Measurements from ENCODE around the gene VPS9D1.

VPS9D1 gene

DNA sequence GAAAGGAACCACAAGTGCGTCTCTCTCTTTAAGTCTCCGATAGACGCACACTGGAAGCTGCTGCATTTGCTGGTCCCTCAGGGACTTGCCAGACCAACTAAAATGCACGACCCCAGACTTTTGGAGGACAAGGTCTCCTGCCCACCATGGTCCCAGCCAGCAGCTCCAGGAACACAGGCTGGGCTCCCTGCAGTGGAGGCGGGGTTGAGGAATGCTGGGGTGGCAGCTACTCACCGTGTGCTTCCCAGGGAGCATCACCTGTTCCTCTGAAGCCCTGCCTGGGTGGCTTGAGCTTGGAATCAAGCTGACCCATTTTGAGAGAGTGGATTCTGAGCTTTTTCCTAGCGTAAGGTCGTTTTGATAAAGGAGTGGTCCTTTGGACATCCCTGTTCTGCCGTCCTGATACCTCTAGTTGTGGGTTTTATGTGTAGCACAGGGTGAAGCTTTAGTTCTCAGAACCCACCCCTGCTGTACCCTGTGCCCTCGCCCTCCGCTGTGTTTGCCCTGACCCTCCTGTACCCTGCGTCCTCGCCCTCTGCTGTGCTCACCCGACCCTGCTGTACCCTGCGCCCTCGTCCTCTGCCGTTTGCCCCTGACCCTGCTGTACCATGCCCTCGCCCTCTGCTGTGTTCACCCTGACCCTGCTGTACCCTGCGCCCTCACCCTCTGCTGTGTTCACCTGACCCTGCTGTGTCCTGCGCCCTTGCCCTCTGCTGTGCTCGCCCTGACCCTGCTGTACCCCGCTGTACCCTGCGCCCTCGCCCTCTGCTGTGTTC is 11.6 kb upstream of the VPS9D1 start:
- DNase-seq: no peak

DNA sequence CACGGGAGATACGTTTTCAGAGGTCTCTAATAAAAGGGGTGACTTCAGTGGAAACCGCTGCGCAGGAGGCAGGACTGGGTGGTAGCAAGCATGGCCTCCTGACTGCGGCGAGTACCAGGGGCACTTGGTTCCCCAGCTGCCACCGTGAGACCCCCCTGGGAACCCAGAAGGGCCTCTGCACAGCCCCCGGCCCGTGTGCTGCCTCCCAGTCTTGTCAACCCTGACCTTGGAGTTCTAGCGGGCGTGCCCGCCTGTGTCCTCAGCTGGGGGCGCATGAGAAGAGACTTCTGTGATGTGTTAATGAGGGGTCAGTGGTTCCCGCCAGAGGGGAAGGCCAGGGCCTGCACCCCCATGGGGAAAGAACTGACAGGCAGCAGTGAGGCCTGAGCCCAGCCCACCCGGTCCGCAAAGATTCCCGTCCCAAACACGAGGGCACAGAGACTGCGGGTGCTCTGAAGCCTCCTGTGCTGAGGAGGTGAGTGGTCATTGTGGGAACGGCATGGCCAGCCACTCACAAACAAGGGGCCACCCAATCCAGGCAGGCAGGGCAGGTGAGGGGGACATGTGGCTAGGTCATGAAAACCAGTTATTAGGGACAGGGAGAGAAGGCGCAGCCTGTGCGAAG is 10.0 kb upstream of the VPS9D1 start:
- no peak for DNase-seq

DNA sequence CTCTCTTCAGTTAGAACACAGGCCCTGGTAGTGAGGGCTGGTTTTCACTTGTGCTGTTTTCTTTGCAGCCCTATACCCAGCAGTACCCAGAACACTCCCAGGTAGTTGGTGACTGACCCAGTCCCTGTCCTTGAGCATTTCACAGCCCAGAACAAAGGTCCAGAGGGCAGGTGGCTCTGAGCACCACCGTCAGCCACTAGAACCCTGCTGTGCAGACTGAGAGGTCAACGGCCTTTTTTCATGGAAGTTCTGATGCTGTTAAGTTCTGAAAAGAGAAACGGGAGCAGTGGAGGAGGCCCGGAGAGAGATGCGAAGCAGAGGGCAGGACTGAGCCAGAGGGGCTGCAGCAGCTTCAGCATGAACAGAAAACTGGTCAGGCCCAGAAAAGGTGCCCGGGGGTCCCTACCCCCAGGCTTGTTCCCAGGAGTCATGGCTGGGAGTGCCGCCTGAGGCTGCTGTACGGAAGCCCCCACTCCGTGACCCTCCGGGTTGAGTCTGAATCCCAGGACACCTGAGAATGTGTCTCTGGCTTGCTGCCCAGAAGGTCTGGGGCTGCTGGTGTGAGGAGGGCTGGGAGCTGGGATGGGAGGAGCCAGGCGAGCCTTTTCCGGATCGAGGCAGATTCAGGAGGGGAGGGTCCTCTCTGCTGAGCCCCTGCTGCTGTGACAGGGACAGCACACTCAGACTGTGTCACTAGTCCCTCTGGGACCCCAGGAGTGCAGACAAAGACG is 9.3 kb upstream of the VPS9D1 start:
- no peak for DNase-seq

DNA sequence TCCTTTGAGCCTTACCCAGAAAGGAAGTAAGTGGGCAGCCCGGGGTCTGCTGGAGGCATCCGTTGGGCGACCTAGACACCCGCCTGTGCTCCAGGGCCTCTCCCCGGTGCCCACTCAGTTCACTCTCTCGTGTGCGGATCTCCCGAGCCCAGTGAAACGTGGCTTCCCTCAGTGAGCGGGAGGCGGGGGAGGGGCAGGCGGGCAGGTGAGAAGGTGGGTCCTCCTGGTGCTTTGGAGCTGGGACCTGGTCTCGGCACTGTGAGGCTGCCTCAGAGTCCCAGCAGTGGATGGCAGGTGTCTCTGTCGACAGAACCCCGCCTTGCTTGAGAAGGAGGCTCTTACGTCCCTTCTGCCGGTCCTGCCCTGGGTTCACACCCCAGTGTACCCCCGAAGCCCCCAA is 8.6 kb upstream of the VPS9D1 start:
- no peak for DNase-seq

DNA sequence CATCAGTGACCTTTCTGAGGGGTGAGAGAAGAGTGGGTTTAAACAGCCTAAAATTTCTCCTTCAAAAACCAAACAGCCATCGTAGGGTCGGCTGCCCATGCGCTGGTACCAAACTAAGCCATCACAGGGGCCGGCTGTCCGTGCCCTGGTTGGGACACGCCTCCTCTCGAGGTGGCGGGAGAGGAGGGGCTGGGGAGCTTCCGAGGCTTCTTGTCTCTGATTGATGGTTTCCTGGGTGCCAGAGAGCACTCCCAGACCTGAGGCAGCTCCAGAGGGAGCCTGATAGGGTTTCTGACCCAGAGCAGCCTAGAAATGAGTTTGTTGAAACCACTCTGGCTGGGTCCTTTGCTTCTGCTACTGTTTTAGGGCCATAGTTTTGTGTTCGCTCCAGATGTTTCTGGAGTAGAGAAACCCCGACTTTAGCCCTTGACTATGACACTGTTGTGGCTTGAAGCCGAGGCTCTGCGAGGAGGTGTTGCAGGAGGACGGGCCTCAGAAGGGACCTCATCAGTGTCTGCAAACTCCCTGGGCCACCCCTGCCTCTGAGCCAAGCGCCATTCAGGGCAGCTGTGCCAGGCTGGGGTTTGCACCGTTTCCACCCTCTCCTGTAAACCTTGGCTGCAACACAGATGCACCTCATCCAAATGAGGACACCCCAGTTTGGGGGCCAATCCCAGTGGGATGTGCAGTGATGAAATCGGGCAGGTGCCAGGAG is 6.9 kb upstream of the VPS9D1 start:
- DNase-seq: no peak

DNA sequence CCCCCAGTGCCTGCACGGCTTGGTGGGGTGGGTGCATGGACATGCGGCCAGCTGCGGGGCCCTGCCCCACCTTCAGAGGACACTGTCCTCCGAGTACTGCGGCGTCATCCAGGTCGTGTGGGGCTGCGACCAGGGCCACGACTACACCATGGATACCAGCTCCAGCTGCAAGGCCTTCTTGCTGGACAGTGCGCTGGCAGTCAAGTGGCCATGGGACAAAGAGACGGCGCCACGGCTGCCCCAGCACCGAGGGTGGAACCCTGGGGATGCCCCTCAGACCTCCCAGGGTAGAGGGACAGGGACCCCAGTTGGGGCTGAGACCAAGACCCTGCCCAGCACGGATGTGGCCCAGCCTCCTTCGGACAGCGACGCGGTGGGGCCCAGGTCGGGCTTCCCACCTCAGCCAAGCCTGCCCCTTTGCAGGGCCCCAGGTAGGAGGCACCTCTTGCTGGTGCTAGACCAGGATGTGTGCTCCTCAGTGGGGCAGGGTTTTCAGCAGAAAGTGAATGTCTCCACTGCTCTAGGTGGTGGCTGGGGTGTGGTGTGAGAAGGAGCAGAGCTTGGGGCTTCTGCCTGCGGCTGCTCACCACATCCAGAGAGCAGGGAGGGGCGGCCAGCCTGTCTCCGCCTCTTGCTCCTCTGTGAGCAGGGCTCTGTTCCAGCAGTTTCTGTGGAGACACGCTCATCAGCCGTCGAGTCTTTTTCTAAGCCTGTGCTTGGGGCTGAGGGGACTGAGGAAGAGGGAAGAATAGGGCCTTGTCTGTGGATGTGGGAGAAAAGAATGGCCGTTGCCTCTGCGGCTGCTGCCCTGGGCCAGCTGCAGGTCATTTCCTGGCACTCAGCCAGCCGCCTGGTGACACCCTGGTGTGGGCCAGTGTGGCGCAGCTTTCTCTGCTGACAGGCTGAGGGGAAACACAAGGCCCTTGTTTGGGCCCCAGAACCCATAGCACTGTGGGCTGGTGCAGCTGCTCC is 2.9 kb upstream of the VPS9D1 start:
- DNase-seq: no peak

DNA sequence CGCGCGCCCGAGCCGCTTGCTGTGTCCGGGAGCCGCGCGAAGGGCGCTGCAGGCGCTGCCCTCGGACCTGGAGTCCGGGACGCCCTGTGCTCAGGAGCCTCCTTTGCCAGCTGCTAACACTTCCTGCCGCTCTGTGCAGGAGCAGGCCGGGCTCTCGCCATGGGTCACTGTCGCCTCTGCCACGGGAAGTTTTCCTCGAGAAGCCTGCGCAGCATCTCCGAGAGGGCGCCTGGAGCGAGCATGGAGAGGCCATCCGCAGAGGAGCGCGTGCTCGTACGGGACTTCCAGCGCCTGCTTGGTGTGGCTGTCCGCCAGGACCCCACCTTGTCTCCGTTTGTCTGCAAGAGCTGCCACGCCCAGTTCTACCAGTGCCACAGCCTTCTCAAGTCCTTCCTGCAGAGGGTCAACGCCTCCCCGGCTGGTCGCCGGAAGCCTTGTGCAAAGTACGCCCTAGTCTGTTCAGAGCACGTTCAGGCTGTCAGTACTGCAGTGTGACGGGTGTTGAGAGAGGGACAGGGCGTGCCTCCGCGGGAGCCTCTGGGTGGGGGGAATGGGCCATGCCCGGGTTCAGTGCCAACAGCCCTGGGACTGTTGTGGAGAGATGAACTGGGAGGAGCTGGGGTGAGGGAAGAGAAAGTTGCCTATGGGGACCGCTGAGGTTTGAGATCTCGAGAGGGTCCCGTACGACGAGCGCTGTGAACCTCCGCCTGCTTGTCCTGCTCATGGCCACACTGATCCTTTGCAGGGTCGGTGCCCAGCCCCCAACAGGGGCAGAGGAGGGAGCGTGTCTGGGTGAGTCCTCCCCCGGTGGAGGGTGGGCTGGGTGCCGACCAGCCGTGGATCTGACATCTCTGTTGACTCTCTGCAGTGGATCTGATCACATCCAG is 1.9 kb upstream of the VPS9D1 start:
- no peak for DNase-seq

DNA sequence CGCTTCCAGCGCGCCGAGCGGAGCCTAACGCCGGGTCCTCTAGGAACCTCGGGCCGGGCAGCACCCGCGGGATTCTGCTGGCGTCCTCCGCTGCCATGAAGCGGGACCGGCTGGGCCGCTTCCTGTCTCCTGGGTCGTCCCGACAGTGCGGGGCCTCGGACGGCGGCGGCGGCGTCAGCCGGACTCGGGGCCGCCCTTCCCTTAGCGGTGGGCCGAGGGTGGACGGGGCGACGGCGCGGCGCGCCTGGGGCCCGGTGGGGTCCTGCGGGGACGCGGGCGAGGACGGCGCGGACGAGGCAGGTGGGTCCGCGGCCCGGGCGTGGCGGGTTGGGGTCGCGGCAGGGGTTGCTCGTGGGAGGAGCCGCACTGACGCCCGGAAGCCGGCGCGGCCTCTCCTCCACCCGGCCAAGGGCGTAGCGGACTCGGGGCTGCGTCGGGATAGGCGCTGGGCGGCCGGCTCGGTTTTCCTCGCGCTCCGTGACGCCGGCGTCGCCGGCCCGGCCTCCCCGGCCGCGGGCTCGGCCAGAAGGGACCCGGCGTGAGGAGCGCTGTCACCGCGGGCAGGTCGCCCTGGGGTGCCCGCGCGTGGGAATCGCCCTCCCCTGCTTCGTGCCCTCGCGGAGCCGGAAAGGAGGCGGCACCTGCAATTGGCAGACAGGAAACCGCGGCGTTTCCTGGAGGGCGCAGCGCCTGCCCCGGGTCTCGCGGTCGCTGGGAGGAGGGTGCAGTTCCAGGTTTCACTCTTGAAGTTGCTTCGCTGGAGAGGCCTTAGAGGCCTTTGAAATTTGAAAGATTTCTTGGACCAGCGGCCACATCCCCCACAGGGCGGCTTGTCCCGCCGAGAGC is 1.1 kb upstream of the VPS9D1 start:
- no peak for DNase-seq

DNA sequence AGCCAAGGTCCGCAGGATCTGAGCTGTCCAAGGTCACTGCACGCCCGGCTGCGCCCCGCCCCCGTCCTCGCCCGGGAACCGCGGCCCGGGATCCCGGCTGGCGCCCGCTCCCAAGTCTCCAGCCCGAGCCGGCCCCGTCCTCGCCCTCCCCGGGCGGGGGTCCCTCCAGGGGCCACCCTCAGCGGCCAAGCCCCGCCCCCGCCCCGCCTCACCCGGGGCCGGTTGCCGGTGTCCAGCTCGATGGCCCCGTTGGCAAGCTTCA is 216 bp downstream of the VPS9D1 start:
- DNase-seq: no peak

DNA sequence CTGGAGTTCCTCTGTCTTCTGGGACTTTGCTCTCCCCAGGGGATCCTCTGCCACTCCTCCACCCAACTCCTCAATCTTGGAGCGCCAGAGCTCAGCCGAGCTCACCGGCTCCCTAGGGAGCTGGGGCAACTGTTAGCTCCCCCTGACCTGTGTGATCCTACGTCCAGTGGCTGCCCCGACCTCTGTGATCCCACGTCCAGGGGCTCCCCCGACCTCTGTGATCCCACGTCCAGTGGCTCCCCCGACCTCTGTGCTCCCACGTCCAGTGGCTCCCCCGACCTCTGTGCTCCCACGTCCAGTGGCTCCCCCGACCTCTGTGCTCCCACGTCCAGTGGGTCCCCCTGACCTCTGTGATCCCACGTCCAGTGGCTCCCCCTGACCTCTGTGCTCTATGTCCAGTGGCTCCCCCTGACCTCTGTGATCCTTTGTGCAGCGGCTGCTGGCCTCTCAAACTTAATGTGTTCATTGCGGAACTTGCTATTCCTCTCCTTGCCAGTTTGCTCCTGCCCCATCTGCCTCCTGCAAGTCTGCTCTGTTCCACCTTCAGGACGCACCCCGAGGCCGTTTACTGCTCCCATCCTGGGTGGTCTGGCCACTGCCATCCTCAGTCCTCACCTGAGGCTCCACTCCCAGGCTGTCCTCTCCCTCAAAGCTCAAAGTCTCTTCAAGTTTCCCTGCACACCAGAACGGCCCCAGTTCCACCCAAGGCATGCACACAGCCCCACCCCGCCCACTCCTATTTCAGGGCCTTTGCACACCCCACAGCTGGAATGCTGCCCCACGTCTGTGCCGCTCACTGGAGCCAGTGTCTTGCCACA is 2.8 kb downstream of the VPS9D1 start:
- no peak for DNase-seq

DNA sequence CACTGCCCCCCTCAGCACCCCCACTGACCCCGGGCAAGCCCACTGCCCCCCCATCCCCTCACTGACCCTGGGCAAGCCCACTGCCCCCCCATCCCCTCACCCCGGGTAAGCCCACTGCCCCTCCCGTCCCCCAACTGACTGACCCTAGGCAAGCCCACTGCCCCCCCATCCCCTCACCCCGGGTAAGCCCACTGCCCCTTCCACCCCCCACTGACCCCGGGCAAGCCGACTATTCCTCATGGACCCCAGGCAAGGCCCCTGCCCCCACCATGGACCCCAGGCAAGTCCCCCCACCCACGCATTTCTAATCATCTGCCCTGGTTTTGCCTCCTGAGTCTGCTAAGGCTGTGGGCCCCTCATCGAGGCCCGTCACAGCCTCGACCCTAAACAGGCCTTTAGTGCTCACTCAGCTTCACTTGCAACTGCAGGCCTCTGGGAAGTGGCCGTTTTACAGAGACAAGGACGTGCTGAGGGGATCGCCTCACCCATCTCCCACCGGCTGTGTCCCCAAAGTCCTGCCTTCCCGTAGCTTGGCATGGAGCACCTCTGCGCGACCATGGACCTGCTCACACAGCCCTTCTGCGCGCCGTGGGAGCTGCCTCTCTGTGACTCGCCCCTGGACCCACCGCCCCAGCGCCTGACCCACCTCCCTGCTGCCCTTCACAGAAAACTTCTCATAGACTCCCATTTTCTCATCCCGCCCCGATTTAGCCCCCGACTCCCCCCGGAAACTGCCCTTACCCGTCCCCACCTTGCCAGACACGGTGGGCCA is 3.6 kb downstream of the VPS9D1 start:
- no peak for DNase-seq

DNA sequence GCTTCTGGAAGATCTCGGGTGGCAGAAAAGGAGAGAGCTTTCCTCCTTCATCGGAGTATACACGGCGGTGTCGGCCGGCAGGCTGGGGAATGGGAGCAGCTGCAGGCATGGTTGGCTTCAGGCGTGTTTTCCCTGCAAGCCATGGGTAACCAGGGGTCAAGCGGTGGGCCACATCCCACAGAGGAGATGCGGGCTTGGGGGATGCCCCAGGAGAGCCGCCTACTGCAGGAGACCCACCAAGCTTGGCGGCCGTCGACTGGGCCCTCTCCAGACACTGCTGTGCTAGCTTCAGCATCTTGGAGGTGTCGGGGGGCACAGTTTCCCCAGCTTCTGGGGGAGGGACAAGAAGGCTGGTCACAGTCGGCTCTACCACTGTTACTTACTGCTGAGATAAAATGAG is 4.2 kb downstream of the VPS9D1 start:
- DNase-seq: no peak

DNA sequence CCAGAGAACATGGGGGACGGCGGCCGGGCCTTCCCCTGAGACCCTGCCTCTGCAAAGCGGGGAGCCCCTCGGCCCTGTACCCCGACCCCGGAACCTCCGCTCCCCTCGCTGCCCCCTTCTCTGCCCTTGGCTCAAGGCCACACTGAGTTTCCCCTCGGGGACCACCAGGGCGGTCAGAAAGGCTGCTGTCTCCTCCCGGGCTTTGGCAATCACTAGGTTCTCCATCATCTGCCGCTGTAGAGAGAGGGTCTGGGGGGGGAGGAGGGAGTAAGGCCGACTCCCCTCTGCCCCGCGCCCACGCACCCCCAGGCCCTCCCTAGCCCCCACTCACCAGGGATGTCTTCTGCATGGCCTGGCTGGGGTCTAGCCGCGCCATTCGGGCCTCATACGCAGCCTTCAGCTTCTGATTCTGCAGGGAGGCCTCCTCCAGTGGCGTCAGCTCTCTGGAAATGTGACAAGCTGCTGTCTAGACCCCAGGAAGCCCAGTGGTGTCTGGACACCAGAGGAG is 8.4 kb downstream of the VPS9D1 start:
- DNase-seq: no peak

DNA sequence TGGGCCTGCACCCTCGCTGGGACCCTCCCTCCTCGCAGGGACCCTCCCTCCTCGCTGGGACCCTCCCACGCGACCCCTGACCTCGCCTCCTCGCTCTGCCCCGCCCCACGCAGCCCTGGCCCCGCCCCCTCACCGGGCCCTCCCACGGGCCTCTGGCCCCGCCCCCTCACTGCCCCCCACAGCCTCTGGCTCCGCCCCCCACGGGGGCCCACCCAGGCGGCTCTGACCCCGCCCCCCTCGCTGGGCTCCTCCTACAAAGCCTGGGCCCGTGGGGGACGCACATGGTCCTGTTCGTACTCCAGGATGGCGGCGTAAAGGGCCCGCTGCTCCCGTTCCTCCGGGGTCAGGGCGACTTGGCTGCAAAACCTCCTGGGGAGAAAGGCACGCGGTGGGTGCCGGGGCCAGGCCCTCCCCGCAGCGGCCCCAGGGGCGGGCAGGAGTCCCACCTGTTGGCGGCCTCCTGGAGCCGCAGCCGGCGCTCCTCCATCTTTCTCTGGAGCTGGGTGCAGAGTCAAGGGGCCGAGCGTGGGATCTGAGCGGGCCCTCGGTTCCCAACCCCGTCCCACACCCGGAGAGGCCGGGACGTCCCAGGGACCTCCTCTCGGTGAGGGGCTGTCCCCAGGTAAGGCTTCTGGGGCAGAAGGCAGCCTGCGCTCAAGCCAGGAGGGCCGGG is 9.0 kb downstream of the VPS9D1 start:
- DNase-seq: no peak

DNA sequence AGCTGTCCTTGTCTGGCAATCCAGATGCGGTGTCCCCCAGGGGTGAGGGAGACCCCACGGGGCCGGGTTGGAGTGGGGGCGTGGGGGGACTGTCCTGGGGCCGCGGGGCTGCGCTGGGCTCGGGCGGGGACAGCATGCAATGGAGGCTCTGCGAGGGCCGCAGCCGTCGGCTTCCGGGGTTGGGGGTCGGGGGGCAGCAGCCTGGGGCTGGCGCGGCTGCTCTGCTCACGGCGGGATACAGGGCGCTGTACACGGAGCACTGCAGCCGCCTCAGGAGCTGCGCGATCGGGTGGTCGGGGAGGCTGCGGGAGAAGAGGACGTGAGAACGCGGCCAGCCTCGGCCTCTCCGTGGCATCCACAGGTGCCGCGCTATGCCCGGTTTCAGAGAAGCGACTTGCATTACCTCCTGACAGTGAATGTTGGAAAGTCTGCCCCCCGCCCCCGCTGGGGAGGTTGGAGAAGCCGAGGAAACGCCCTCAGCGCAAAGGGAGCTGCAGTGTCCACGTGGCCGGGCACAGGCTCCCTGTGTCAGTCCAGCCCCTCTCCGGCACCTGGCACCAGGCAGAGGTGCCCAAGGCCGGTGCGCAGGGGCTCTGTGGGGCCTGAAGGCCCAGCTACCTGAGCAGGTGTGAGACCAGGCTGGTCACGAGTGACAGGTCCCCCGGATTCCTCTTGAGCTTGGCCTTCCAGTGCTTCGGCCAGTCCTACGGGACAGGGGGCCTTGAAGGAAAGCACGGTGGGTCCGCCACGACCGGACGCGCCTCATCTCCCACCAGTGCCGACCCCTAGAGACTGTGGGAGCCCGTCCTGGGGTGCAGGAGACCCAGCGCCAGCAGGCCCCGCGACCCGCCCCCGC is 9.8 kb downstream of the VPS9D1 start:
- no peak for DNase-seq

DNA sequence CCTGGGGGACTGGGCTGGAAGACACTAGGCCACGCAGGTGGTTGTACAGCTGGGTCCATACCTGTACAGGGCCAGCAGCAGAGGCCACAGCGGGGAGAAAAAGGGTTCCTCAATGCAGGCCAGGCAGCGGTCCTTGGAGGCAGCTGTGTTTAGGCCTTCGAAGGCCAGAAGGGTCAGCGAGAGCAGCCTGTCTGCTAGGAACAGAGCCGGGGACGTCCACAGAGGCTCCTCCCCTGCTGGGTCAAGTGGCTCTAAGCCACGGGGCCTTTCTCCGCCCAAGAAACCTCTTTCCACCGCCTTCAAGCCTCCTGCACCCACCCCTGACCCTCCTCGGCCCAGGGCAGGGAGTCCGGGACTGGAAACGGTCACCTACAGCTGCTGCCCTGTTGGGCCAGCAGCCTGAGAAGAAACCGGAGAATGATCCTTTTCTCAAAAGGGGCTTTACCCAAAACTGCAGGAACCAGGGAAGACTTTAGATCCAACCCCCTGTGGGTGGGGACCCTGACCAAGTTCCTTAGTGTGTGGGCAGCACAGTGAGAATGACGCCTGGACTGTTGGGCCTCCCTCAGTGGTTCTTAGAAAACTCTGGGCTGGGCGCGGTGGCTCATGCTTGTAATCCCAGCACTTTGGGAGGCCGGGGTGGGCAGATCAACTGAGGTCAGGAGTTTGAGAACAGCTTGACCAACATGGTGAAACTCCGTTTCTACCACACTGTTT is 10.8 kb downstream of the VPS9D1 start:
- DNase-seq: no peak
